ENCODE results near the gene BTK.
"Not testable (repeated sequence)": the region's sequence is repeated elsewhere in the genome, so short reads cannot be mapped to it uniquely, and the experiment has no call there.

The BTK gene

GRCh38 chrX:101337776-101338271 is 48.2 kb downstream of the BTK start:
- DNase-seq: no peak

- not testable (repeated sequence) for DNase-seq
These were observed 51.7 kb downstream of the BTK start for GRCh38 chrX:101334310-101334709.

GRCh38 chrX:101326600-101326999 is 59.4 kb downstream of the BTK start:
- DNase-seq: not testable (repeated sequence)

- no peak for DNase-seq
These were observed 82.2 kb downstream of the BTK start for GRCh38 chrX:101303790-101304189.
